ENCODE measurements around the gene TLL2. TPM values are rescaled to one million over a fixed set of nuclear protein-coding genes. Genes with fewer than 3 reads are reported as not detected.

TLL2 gene
- total RNA-seq, 1 donor from 2014 or later: 1.9 TPM

DNA sequence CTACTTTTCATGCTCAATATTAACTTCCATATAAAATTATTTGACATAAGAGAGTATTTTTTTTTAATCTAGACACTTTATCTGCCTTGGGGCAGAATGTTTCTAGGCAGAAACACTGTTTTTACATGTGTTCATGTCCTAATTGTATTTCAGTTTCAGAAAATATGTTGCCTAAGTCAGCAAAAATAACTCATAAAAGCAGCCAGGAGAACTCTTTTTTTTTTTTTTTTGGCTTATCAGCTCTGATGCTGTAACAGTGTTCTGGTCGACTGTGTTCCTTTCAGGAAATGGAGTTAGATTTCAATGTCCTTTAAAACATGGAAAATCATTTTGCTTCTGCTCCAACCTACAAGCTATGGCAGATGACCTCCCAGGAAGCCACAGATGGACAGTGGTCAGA is 91.7 kb downstream of the TLL2 start:
- peaks cover 10% of the 10 kb centered on the region for H3K27me3 Mint-ChIP-seq (ENCODE audit: low read depth)
- no peaks in the 10 kb centered on the region for H3K9me3 Mint-ChIP-seq (ENCODE audit: low read depth)
- no peak overlapping the region for H3K27ac Mint-ChIP-seq (ENCODE audit: unreplicated experiment)
- H3K4me1 Mint-ChIP-seq (ENCODE audit: low read depth): peaks cover 7% of the 10 kb centered on the region
- no peaks in the 10 kb centered on the region for H3K36me3 Mint-ChIP-seq (ENCODE audit: low read depth)
- no peak overlapping the region for H3K4me3 Mint-ChIP-seq (ENCODE audit: unreplicated experiment)
- TF ChIP-seq, protein P1, sequence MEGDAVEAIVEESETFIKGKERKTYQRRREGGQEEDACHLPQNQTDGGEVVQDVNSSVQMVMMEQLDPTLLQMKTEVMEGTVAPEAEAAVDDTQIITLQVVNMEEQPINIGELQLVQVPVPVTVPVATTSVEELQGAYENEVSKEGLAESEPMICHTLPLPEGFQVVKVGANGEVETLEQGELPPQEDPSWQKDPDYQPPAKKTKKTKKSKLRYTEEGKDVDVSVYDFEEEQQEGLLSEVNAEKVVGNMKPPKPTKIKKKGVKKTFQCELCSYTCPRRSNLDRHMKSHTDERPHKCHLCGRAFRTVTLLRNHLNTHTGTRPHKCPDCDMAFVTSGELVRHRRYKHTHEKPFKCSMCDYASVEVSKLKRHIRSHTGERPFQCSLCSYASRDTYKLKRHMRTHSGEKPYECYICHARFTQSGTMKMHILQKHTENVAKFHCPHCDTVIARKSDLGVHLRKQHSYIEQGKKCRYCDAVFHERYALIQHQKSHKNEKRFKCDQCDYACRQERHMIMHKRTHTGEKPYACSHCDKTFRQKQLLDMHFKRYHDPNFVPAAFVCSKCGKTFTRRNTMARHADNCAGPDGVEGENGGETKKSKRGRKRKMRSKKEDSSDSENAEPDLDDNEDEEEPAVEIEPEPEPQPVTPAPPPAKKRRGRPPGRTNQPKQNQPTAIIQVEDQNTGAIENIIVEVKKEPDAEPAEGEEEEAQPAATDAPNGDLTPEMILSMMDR (IDR thresholded peaks at IDR 0.05): no peak
- no peak for DNase-seq (ENCODE audit: low spot score)

DNA sequence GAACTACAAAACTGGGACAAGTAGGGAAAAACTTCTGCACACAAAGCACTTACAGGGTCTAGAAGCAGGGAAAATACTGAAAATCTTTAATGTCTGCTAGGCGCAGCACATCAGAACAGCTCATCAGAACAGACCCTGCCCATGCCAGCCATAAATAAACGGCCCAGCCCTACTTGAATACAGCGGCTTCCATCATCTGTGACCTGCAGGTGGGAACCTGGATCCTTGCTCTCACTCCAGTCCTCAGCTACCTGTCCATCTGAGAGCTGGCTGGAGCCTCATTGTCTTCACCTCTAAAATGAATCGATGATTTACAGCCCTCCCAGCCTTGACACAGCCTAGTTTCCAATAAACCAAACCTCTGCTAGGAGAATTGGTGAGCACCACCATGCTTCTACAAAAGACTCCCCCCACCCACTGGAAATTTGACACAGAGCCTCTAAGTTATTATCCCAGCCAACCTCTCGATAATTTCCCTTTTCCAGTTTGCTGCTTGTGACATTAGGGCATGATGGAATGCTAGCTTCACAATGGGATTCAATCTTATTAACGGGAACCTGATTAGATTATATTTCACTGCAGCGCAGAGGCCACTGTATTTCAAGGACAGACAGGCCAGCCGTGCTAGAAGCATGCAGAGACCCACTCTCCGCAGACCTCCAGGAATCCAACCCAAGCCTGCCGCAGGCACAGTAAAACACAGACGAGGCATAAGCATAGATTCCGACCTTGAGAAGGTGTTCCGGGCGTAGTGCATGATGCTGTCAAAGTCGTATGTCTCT is 93.3 kb downstream of the TLL2 start:
- TF ChIP-seq, protein P1 (IDR thresholded peaks at IDR 0.05): no peak
- DNase-seq (ENCODE audit: low spot score): no peak
- Mint-ChIP-seq H3K27me3 (ENCODE audit: low read depth) (peaks cover 6% of the 10 kb centered on the region), H3K4me1 (ENCODE audit: low read depth) (peaks cover 7% of the 10 kb centered on the region), H3K9me3 (ENCODE audit: low read depth) (no peaks in the 10 kb centered on the region), H3K36me3 (ENCODE audit: low read depth) (no peaks in the 10 kb centered on the region), H3K4me3 (ENCODE audit: unreplicated experiment) (no peak overlapping the region), H3K27ac (ENCODE audit: unreplicated experiment) (no peak overlapping the region)

DNA sequence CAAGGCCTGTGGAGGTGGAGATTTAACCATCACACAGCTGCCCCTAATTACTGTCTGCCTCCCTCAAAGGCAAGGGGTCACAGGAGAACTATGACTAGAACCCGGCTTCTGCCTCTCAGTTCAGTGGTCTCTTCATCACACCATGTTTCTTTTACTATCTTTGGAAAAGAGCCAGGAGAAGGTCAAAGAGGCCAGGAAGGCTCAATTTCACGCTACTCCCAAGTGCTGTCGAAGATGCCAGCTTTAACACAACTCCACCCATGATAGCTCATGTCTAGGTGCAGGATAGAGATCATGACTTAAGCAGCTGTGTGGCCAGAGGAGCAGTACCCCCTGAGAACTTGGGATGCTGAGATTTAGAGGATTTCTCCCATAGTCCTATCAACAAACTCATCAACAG is 94.4 kb downstream of the TLL2 start:
- Mint-ChIP-seq H3K4me1 (ENCODE audit: low read depth) (peaks cover 7% of the 10 kb centered on the region), H3K36me3 (ENCODE audit: low read depth) (no peaks in the 10 kb centered on the region), H3K27ac (ENCODE audit: unreplicated experiment) (no peak overlapping the region), H3K4me3 (ENCODE audit: unreplicated experiment) (no peak overlapping the region), H3K9me3 (ENCODE audit: low read depth) (no peaks in the 10 kb centered on the region), H3K27me3 (ENCODE audit: low read depth) (no peaks in the 10 kb centered on the region)
- TF ChIP-seq, protein P1 (IDR thresholded peaks at IDR 0.05): no peak
- DNase-seq (ENCODE audit: low spot score): no peak

DNA sequence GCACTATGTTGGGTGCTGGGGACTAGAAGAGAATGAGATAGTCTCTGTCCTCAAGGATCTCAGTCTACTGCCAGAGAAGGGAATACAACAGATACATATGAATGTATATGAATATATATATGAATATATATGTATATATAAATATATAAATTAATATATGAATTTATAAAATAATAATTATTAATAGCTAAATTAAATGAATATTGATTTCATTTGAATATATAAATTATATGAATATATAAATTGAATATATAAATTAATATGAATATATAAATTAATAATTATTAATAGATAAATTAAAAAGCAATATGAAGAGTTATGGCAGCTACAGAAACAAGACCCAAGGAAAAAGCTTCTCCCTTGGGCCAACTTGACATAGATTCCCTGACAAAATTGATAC is 95.1 kb downstream of the TLL2 start:
- DNase-seq (ENCODE audit: low spot score): no peak
- H3K9me3 Mint-ChIP-seq (ENCODE audit: low read depth): no peaks in the 10 kb centered on the region
- TF ChIP-seq, protein P1 (IDR thresholded peaks at IDR 0.05): no peak
- H3K27me3 Mint-ChIP-seq (ENCODE audit: low read depth): no peaks in the 10 kb centered on the region
- H3K4me1 Mint-ChIP-seq (ENCODE audit: low read depth): peaks cover 7% of the 10 kb centered on the region
- no peaks in the 10 kb centered on the region for H3K36me3 Mint-ChIP-seq (ENCODE audit: low read depth)
- no peak overlapping the region for H3K4me3 Mint-ChIP-seq (ENCODE audit: unreplicated experiment)
- no peak overlapping the region for H3K27ac Mint-ChIP-seq (ENCODE audit: unreplicated experiment)

DNA sequence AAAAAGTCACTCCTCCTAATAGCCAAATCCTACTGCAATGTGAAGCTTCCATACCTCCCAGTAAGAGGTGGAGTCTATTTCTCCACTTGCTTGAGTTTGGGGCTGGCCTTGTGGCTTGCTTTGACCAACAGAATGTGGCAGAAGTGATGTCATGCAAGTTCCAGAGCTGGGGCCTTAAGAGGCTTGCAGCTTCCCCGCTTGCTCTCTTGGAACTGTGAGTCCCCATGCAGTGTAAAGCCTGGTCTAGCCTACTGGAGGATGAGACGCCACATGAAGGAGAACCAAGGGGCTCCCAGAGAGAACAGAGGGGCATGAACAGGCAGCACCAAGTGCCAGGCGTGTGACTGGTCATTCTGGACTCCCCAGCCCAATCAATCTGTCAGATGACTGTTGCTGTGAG is 96.3 kb downstream of the TLL2 start:
- Mint-ChIP-seq H3K27ac (ENCODE audit: unreplicated experiment) (no peak overlapping the region), H3K9me3 (ENCODE audit: low read depth) (no peaks in the 10 kb centered on the region), H3K4me1 (ENCODE audit: low read depth) (peaks cover 6% of the 10 kb centered on the region), H3K4me3 (ENCODE audit: unreplicated experiment) (no peak overlapping the region), H3K36me3 (ENCODE audit: low read depth) (no peaks in the 10 kb centered on the region), H3K27me3 (ENCODE audit: low read depth) (no peaks in the 10 kb centered on the region)
- no peak for DNase-seq (ENCODE audit: low spot score)
- TF ChIP-seq, protein P1 (IDR thresholded peaks at IDR 0.05): no peak
